ENCODE measurements around the gene CRIP1. TPM values are rescaled to one million over a fixed set of nuclear protein-coding genes. Genes with fewer than 3 reads are reported as not detected.
A peak's percentile ranks its signal among the peaks of the same experiment; 100 is the strongest.

The CRIP1 gene
- total RNA-seq, 4 donors from 2014 or later, result 26.4 to 77.8 (median 33.5) TPM

DNA sequence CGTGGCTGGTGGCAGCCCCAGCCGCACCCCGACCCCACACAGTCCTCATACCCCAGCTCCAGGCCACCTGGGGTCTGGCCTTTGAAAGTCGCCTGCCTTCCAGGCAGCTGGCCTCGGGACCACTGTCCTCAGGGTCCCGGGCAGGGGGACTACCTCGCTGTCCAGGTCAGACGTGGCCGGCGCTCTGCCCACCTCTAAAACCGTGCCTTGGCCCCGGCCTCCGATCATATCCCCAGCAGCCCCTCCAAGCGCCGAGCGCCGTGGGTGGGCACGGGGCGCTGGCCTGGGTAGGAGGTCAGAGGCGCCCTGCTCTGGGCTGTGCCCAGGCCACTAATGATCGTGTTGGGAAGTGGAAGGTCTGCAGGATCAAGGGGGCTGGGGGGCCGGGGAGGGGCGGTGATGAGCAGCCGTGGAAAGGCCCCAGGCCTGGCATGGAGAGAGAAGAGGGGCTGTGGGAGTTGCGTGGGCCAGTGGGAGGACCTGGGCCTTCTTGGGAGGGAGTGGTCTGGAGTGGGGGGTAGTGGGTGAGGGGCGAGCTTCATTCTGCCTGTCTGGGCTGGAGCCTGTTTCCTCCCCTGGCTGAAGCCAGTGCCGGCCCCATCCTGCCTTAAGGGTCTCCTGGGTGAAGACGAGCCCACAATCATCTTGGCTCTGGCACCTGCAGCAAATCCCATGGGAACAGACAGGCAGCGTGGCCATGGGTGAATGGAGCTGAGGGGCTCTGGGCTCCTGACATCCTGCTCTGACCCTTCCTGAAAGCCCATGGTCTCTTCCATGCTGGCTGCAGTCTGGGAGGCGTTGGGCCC, 44.6 kb downstream of the CRIP1 start:
- Histone ChIP-seq H3K27ac (no peak overlapping the region), H3K9me3 (no peaks in the 10 kb centered on the region)
- WGBS, 2 donors, result 83 to 91% methylated on average over 24 to 29 of the region's 30 CpGs

DNA sequence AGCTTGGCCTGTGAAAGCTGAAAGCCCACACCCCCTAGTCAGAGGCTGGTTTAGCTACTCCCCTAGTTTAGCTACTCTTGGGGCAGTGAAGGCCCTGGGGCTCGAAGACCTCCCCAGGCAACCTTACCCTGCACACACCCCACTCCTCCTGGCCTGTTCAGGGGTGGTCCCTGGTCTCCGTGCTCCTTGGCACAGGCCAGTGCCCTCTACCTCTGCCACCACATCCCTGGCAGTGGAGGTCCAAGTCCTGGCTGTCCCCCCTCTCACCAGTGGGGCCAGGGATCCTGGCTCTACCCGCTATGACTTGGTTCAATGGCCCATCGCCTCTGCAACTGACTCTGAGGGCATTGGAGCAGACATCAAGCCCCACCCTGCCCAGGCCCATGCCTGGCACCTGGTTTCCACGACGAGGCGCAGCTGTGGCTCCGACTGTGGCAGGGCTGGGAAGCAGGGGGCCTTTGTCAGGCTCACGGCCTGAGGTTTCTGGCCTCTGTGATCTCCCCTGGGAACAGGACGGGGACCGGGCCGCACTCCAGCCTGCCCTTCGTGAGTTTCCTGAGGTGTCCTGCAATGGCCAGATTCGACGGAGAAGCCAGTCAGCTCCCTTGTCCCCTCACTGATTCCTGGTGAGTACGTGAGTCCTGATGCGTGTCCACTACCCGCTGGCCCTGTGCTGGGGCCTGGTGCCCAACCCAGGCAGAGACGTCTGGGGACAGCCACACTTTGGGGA, 45.4 kb downstream of the CRIP1 start:
- peaks cover 0 to 6% of the 10 kb centered on the region in 2 donors for H3K27me3 ChIP-seq
- no peak for DNase-seq (ENCODE audit: low spot score in 2 of 2)
- H3K4me1 ChIP-seq, result peaks cover 0 to 22% (median 16%) of the 10 kb centered on the region in 4 donors
- no peak overlapping the region for H3K4me3 ChIP-seq
- H3K27ac ChIP-seq, result no peak overlapping the region
- TF ChIP-seq CTCF (IDR thresholded peaks at IDR 0.05) (no peak), EP300 (IDR thresholded peaks at IDR 0.05) (no peak), POLR2A (IDR thresholded peaks at IDR 0.05) (no peak)
- H3K9me3 ChIP-seq, result no peaks in the 10 kb centered on the region
- peaks cover 0 to 33% (median 0%) of the 10 kb centered on the region in 3 donors for H3K36me3 ChIP-seq
- 83 to 89% methylated on average over 16 to 19 of the region's 19 CpGs for WGBS, 2 donors

More for the DNA sequence above, 44.6 kb downstream of the CRIP1 start:
- no peak overlapping the region for H3K4me3 ChIP-seq
- TF ChIP-seq CTCF (IDR thresholded peaks at IDR 0.05) (no peak), POLR2A (IDR thresholded peaks at IDR 0.05) (no peak), EP300 (IDR thresholded peaks at IDR 0.05) (no peak)
- peaks cover 0 to 33% (median 0%) of the 10 kb centered on the region in 3 donors for H3K36me3 ChIP-seq
- peaks cover 0 to 27% (median 21%) of the 10 kb centered on the region in 4 donors for H3K4me1 ChIP-seq
- DNase-seq (ENCODE audit: low spot score in 2 of 2), result no peak
- peaks cover 0 to 9% of the 10 kb centered on the region in 2 donors for H3K27me3 ChIP-seq

- 46 to 57% methylated on average over 10 of the region's 10 CpGs for WGBS, 2 donors
- no peak for DNase-seq (ENCODE audit: low spot score in 2 of 2)
- Histone ChIP-seq H3K4me3 (no peak overlapping the region), H3K9me3 (no peaks in the 10 kb centered on the region), H3K4me1 (peaks cover 0 to 17% (median 9%) of the 10 kb centered on the region in 4 donors), H3K27me3 (peaks cover 0 to 8% of the 10 kb centered on the region in 2 donors), H3K36me3 (peaks cover 0 to 33% (median 0%) of the 10 kb centered on the region in 3 donors), H3K27ac (no peak overlapping the region)
- peak in 2 of 5 experiments; percentile 7 to 16 for TF ChIP-seq CTCF (IDR thresholded peaks at IDR 0.05)
- TF ChIP-seq EP300 (IDR thresholded peaks at IDR 0.05), result no peak
- no peak for TF ChIP-seq POLR2A (IDR thresholded peaks at IDR 0.05)
These were observed 46.1 kb downstream of the CRIP1 start for GRCh38 chr14:105532735-105533141.

GRCh38 chr14:105533391-105533790, 46.7 kb downstream of the CRIP1 start:
- Histone ChIP-seq H3K36me3 (peaks cover 0 to 33% (median 0%) of the 10 kb centered on the region in 3 donors), H3K27ac (no peak overlapping the region), H3K4me1 (peaks cover 0 to 16% (median 6%) of the 10 kb centered on the region in 4 donors), H3K9me3 (no peaks in the 10 kb centered on the region), H3K27me3 (peaks cover 0 to 15% of the 10 kb centered on the region in 2 donors), H3K4me3 (no peak overlapping the region)
- 78 to 79% methylated on average over 8 to 9 of the region's 9 CpGs for WGBS, 2 donors
- no peak for TF ChIP-seq CTCF (IDR thresholded peaks at IDR 0.05)
- no peak for TF ChIP-seq POLR2A (IDR thresholded peaks at IDR 0.05)
- TF ChIP-seq EP300 (IDR thresholded peaks at IDR 0.05), result no peak
- no peak for DNase-seq (ENCODE audit: low spot score in 2 of 2)

Measured in tibial nerve (tissue), 4 donors.